GM21528 (cell line): Measurements from ENCODE around the gene CSRP3.
"Not testable (repeated sequence)": the region's sequence is repeated elsewhere in the genome, so short reads cannot be mapped to it uniquely, and the experiment has no call there.

ENCODE experiments used
- ATAC-seq: cut with Tn5 transposase; IDR thresholded peaks from one replicate; pipeline ENCODE4 v1.9.1; 2021; ENCODE audit warnings: mild to moderate bottlenecking, moderate library complexity; ENCODE audit not compliant: unreplicated experiment, low FRiP score

CSRP3 gene

DNA sequence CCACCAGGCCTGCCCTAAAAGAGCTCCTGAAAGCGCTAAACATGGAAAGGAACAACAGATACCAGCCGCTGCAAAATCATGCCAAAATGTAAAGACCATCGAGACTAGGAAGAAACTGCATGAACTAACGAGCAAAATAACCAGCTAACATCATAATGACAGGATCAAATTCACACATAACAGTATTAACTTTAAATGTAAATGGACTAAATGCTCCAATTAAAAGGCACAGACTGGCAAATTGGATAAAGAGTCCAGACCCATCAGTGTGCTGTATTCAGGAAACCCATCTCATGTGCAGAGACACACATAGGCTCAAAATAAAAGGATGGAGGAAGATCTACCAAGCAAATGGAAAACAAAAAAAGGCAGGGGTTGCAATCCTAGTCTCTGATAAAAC, 64.9 kb downstream of the CSRP3 start:
- not testable (repeated sequence) for ATAC-seq

DNA sequence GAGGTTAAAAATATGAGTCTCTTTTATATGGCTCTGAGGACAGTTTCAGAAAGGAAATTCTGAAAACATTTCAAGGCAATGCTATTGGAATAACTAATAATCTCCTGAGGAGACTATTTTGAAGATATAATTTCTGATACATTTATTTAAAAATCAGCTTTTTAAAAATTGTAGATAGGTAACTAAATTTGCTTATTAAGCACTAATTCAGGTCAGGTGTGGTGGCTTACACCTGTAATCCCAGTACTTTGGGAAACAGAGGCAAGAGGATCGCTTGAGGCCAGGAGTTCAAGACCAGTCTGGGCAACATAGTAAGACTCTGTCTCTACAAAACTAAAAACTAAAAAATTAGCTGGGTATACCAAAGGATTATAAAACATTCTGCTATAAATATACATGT, 67.8 kb downstream of the CSRP3 start:
- no peak for ATAC-seq
